ENCODE measurements around the gene ST7L. TPM values are rescaled to one million over a fixed set of nuclear protein-coding genes. Genes with fewer than 3 reads are reported as not detected.

The ST7L gene
- total and polyA plus RNA-seq, 12 donors: 14.0 to 37.2 (median 22.7) TPM

- peak overlapping the region in 4 of 5 donors; percentile 24 to 72 (median 52) for H3K27ac ChIP-seq
- TF ChIP-seq POLR2A (IDR thresholded peaks at IDR 0.05) (no peak), CTCF (IDR thresholded peaks at IDR 0.05) (no peak)
- no peaks in the 10 kb centered on the region for H3K9me3 ChIP-seq (replicated peaks in 1 of 3)
- no peak for DNase-seq
- H3K4me1 ChIP-seq (replicated peaks in 1 of 2): peaks cover 20 to 55% of the 10 kb centered on the region in 2 donors
- H3K36me3 ChIP-seq (replicated peaks in 1 of 2): no peaks in the 10 kb centered on the region
- 74 to 80% (median 77%) methylated on average over 4 of the region's 4 CpGs for WGBS, 4 donors
- H3K4me3 ChIP-seq: peak overlapping the region in 1 of 4 donors; percentile 19
- intact Hi-C loops (cut with DNase I): no loop called here
- H3K27me3 ChIP-seq: no peaks in the 10 kb centered on the region
These were observed 18.5 kb upstream of the ST7L start for GRCh38 chr1:112637254-112638109.

GRCh38 chr1:112636597-112637253 is 17.8 kb upstream of the ST7L start:
- intact Hi-C loops (cut with DNase I): no loop called here

GRCh38 chr1:112636056-112636455 is 17.1 kb upstream of the ST7L start:
- Histone ChIP-seq H3K27ac (peak overlapping the region in 2 of 5 donors; percentile 18 to 59), H3K4me3 (no peak overlapping the region), H3K4me1 (replicated peaks in 1 of 2) (peaks cover 20 to 59% of the 10 kb centered on the region in 2 donors), H3K27me3 (no peaks in the 10 kb centered on the region), H3K36me3 (replicated peaks in 1 of 2) (no peaks in the 10 kb centered on the region), H3K9me3 (replicated peaks in 1 of 3) (no peaks in the 10 kb centered on the region)
- TF ChIP-seq CTCF (IDR thresholded peaks at IDR 0.05) (no peak), POLR2A (IDR thresholded peaks at IDR 0.05) (no peak)
- intact Hi-C loops (cut with DNase I): no loop called here
- 61 to 70% (median 65%) methylated on average over 2 of the region's 2 CpGs for WGBS, 4 donors
- DNase-seq: no peak

More at GRCh38 chr1:112636597-112637253, 17.8 kb upstream of the ST7L start:
- H3K4me3 ChIP-seq: peak overlapping the region in 1 of 4 donors; percentile 19
- DNase-seq: no peak
- H3K9me3 ChIP-seq (replicated peaks in 1 of 3): no peaks in the 10 kb centered on the region
- no peaks in the 10 kb centered on the region for H3K27me3 ChIP-seq
- peak overlapping the region in 4 of 5 donors; percentile 24 to 72 (median 52) for H3K27ac ChIP-seq
- TF ChIP-seq CTCF (IDR thresholded peaks at IDR 0.05): no peak
- no peak for TF ChIP-seq POLR2A (IDR thresholded peaks at IDR 0.05)
- H3K36me3 ChIP-seq (replicated peaks in 1 of 2): no peaks in the 10 kb centered on the region
- H3K4me1 ChIP-seq (replicated peaks in 1 of 2): peaks cover 20 to 59% of the 10 kb centered on the region in 2 donors

GRCh38 chr1:112634367-112634766 is 15.4 kb upstream of the ST7L start:
- Histone ChIP-seq H3K36me3 (replicated peaks in 1 of 2) (no peaks in the 10 kb centered on the region), H3K4me3 (no peak overlapping the region), H3K27me3 (no peaks in the 10 kb centered on the region), H3K9me3 (replicated peaks in 1 of 3) (no peaks in the 10 kb centered on the region), H3K27ac (no peak overlapping the region), H3K4me1 (replicated peaks in 1 of 2) (peaks cover 20 to 59% of the 10 kb centered on the region in 2 donors)
- intact Hi-C loops (cut with DNase I): no loop called here
- DNase-seq: no peak
- TF ChIP-seq CTCF (IDR thresholded peaks at IDR 0.05) (no peak), POLR2A (IDR thresholded peaks at IDR 0.05) (no peak)
